ENCODE data around the gene VPS9D1. TPM values are rescaled to one million over a fixed set of nuclear protein-coding genes. Genes with fewer than 3 reads are reported as not detected.
A peak's percentile ranks its signal among the peaks of the same experiment; 100 is the strongest.

Gene VPS9D1
- total RNA-seq, 1 donor from 2014 or later: 15.6 TPM

DNA sequence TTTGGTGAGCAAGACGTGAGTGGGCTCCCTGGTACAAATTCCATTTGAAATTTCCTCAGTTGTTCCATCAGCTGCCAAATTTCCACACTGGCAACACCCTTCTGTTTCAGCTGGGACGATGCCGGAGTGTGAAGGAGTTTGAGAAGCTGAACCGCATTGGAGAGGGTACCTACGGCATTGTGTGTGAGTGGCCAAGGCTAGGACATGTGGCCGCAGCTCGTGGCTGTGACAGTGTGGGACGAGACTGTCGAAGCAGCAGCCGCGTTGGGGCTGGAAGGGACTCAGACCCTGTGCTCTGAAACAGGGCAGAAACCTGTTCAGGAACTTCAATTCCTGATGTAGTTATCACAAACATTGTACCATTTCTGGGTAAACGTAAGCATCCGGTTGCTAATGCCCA is 31.6 kb downstream of the VPS9D1 start:
- peaks cover 11% of the 10 kb centered on the region for H3K4me1 ChIP-seq
- peaks cover 39% of the 10 kb centered on the region for H3K36me3 ChIP-seq
- TF ChIP-seq, protein P1, sequence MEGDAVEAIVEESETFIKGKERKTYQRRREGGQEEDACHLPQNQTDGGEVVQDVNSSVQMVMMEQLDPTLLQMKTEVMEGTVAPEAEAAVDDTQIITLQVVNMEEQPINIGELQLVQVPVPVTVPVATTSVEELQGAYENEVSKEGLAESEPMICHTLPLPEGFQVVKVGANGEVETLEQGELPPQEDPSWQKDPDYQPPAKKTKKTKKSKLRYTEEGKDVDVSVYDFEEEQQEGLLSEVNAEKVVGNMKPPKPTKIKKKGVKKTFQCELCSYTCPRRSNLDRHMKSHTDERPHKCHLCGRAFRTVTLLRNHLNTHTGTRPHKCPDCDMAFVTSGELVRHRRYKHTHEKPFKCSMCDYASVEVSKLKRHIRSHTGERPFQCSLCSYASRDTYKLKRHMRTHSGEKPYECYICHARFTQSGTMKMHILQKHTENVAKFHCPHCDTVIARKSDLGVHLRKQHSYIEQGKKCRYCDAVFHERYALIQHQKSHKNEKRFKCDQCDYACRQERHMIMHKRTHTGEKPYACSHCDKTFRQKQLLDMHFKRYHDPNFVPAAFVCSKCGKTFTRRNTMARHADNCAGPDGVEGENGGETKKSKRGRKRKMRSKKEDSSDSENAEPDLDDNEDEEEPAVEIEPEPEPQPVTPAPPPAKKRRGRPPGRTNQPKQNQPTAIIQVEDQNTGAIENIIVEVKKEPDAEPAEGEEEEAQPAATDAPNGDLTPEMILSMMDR (IDR thresholded peaks at IDR 0.05): no peak
- intact Hi-C loops (cut with DNase I): no loop called here
- no peaks in the 10 kb centered on the region for H3K27me3 ChIP-seq (ENCODE audit: low read depth)
- no peak overlapping the region for H3K27ac ChIP-seq
- ATAC-seq: no peak
- no peak overlapping the region for H3K4me3 ChIP-seq
- no peaks in the 10 kb centered on the region for H3K9me3 ChIP-seq
- DNase-seq: peak; percentile 28

- H3K4me1 ChIP-seq: peaks cover 11% of the 10 kb centered on the region
- DNase-seq (no peak), ATAC-seq (no peak)
- no peak overlapping the region for H3K4me3 ChIP-seq
- H3K27me3 ChIP-seq (ENCODE audit: low read depth): no peaks in the 10 kb centered on the region
- no peak overlapping the region for H3K27ac ChIP-seq
- TF ChIP-seq, protein P1 (IDR thresholded peaks at IDR 0.05): no peak
- intact Hi-C loops (cut with DNase I): no loop called here
- peaks cover 32% of the 10 kb centered on the region for H3K36me3 ChIP-seq
- H3K9me3 ChIP-seq: no peaks in the 10 kb centered on the region
Observed at GRCh38 chr16:89688395-89688794, 32.3 kb downstream of the VPS9D1 start.

DNA sequence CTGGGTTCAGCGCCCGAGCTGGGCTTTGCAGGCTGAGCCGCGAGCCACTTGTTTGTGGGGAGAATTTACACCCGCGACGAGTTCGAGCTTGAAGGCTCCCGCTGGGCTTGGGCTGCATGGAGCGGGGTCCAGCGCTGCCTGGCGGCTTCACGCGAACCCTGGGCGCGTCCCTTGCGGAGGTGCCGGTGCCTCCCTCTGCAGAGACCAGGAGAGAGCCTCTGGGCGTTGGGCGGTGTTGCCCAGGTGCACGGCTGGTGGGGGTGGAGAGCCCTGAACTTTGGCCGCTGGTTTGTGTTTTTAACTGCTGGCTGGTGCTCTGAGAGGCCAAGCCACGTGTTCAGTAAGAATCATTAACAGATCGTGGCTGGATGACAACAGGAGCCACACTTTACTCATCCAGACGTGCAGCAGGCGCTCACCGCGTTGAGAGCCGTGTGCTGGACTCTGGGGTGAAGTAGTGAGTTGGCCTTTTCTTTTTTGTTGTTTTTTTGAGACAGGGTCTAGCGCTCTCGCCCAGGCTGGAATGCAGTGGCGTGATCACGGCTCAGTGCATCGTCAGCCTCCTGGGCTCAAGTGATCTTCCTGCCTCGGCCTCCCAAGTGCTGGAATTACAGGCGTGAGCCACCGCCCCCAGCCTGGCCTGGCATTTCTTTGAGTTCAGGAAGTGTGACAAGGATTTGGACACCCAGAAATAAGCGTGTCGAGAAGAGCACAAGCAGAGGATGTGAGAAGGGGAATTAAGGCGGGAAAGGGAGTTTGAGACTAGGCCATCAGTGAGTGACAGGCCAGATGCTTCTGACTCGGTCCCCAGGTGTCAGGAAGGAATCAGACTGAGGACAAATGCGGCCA is 33.4 kb downstream of the VPS9D1 start:
- DNase-seq (peak; percentile 57), ATAC-seq (peak; percentile 57 to 64)
- Histone ChIP-seq H3K4me3 (peak overlapping the region; percentile 98), H3K27me3 (ENCODE audit: low read depth) (no peaks in the 10 kb centered on the region), H3K4me1 (peaks cover 11% of the 10 kb centered on the region), H3K36me3 (peaks cover 21% of the 10 kb centered on the region), H3K27ac (peak overlapping the region; percentile 83), H3K9me3 (no peaks in the 10 kb centered on the region)
- TF ChIP-seq, protein P1 (IDR thresholded peaks at IDR 0.05): no peak
- intact Hi-C loops (cut with DNase I): no loop called here

DNA sequence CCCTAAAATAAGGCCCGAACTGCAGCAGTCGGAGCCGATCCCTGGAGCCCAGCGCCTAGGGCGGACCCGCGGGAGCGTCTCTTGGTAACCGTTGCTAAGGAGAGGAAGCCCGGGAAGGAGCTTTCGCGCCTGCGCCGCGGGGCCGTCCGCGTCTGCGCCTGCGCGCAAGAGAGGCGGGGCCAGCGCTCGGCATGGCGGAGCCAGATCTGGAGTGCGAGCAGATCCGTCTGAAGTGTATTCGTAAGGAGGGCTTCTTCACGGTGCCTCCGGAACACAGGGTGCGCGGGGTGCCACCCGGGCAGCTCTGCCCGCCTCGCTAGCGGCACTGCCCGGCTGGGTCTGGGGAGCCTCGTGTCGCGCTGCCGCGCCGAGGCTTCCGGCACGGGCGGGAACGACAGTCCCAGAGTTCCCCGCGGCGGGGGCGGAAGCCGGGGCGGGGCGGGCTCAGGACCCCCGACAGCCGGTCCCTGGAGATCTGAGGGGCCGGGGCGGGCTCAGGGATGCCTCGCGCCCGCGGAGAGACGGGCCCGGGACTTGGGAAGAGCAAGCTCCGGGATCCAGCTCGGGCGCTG is 34.1 kb downstream of the VPS9D1 start, which contains the start of gene CDK10:
TSS of gene CDK10 (plus strand) at position 170 of the 572 bp plus-strand sequence. CDS start at position 192, 22 bp downstream.
- Histone ChIP-seq H3K4me3 (peak within 1 kb of the TSS; percentile 98), H3K9me3 (no peaks in the 10 kb centered on the region), H3K27me3 (ENCODE audit: low read depth) (no peaks in the 10 kb centered on the region), H3K27ac (peak within 1 kb of the TSS; percentile 83), H3K36me3 (peaks cover 14% of the 10 kb centered on the region), H3K4me1 (peaks cover 11% of the 10 kb centered on the region)
- ATAC-seq (peak; percentile 94 to 97), DNase-seq (peak; percentile 88)
- intact Hi-C loops (cut with DNase I): no loop called here
- TF ChIP-seq, protein P1 (IDR thresholded peaks at IDR 0.05): no peak

- Histone ChIP-seq H3K27me3 (ENCODE audit: low read depth) (no peaks in the 10 kb centered on the region), H3K4me3 (peak overlapping the region; percentile 98), H3K9me3 (no peaks in the 10 kb centered on the region), H3K4me1 (peaks cover 11% of the 10 kb centered on the region), H3K36me3 (peaks cover 9% of the 10 kb centered on the region), H3K27ac (no peak overlapping the region)
- DNase-seq (no peak), ATAC-seq (no peak)
- TF ChIP-seq, protein P1 (IDR thresholded peaks at IDR 0.05): no peak
- intact Hi-C loops (cut with DNase I): no loop called here
Observed at GRCh38 chr16:89685916-89686315, 34.8 kb downstream of the VPS9D1 start.

Data from lower lobe of right lung (tissue), 2 donors.